A549 (cell line): ENCODE data around the gene ZNF273. TPM values are rescaled to one million over a fixed set of nuclear protein-coding genes. Genes with fewer than 3 reads are reported as not detected.
A peak's percentile ranks its signal among the peaks of the same experiment; 100 is the strongest.

Experiments used
- ATAC-seq, 2 experiments: fragments of 200-7000 bp in 1 of 2; fragments of >200 bp in 1 of 2; cut with Nextera tagmentation in 1 of 2; cut with Tn5 transposase in 1 of 2; 3 replicates each; pipeline versions ENCODE4 v1.8.0 to v1.9.1; 2018 to 2020; ENCODE audit warnings: mild to moderate bottlenecking in 1 of 2, moderate library complexity in 1 of 2
- CTCF ChIA-PET: fragments of 300-600 bp; sonication (Branson Sonifier 250); formaldehyde crosslinking; extraction: SDS; loops from one replicate; lab custom pipeline; 2021; ENCODE audit warnings: antibody characterized with exemption, inconsistent platforms; lab: Yijun Ruan, JAX
- POLR2A ChIA-PET: fragments of 350-600 bp; formaldehyde crosslinking; extraction: SDS; loops from one replicate; lab custom pipeline; 2021; ENCODE audit warnings: antibody characterized with exemption, inconsistent platforms; lab: Yijun Ruan, JAX
- DNase-seq, 2 experiments: peaks; one replicate each; pipeline versions ENCODE4 v3.0.0 to v3.0.0-alpha.2; 2011 to 2016; ENCODE audit warnings: low read depth in 1 of 2, low spot score in 1 of 2
- FAIRE-seq: peaks from 2 replicates; lab custom pipeline; 2011; peaks lifted over from hg19 to GRCh38; lab: Jason Lieb, UNC
- H3K27ac ChIP-seq, 2 experiments: fragments of >200 bp; sonication (Bioruptor Twin); formaldehyde crosslinking; 3 replicates each; pipeline ENCODE4 v1.5.1; 2016 to 2017
- H3K4me1 ChIP-seq: fragments of >200 bp; sonication (Bioruptor Twin); formaldehyde crosslinking; 3 replicates; pipeline ENCODE4 v1.6.1; 2016
- H3K4me2 ChIP-seq: fragments of >200 bp; sonication (Bioruptor Twin); formaldehyde crosslinking; 3 replicates; pipeline ENCODE4 v1.6.1; 2016
- H3K4me3 ChIP-seq: fragments of >200 bp; sonication (Bioruptor Twin); formaldehyde crosslinking; 3 replicates; pipeline ENCODE4 v1.5.1; 2016
- H3K9me3 ChIP-seq: fragments of >200 bp; sonication (Bioruptor Twin); formaldehyde crosslinking; 3 replicates; pipeline ENCODE4 v1.6.1; 2016
- EP300 ChIP-seq, 2 experiments: fragments of >200 bp; sonication (Bioruptor Twin); formaldehyde crosslinking; IDR thresholded peaks; 2 replicates in 1 of 2; 3 replicates in 1 of 2; pipeline ENCODE4 v1.6.1; 2016 to 2017
- GATA3 ChIP-seq: IDR thresholded peaks from 2 replicates; pipeline ENCODE4 v1.6.1; 2012; ENCODE audit warnings: borderline replicate concordance
- HOXA7 ChIP-seq: fragments of 250-450 bp; sonication (Bioruptor Pico); IDR thresholded peaks from 2 replicates; pipeline ENCODE4 v1.5.0; 2020; ENCODE audit warnings: mild to moderate bottlenecking, moderate library complexity
- JUNB ChIP-seq: fragments of >200 bp; sonication (Bioruptor Twin); formaldehyde crosslinking; IDR thresholded peaks from 2 replicates; pipeline ENCODE4 v1.6.1; 2016
- MAFK ChIP-seq: fragments of 450-650 bp; IDR thresholded peaks from 2 replicates; pipeline ENCODE4 v1.6.1; 2014; ENCODE audit not compliant: partially characterized antibody
- MYC ChIP-seq: IDR thresholded peaks from 2 replicates; pipeline ENCODE4 v1.6.1; 2012; ENCODE audit warnings: mild to moderate bottlenecking, inconsistent platforms, low read length, improper control_type of control experiment, borderline replicate concordance
- NPAS2 ChIP-seq: fragments of 250-450 bp; sonication (Bioruptor Pico); IDR thresholded peaks from 2 replicates; pipeline ENCODE4 v1.8.0; 2022; ENCODE audit warnings: mild to moderate bottlenecking, moderate library complexity, borderline replicate concordance
- NR3C1 ChIP-seq: fragments of >200 bp; sonication (Bioruptor Twin); formaldehyde crosslinking; IDR thresholded peaks from 3 replicates; pipeline ENCODE4 v1.6.1; 2017
- SREBF2 ChIP-seq: fragments of 450-650 bp; IDR thresholded peaks from 2 replicates; pipeline ENCODE4 v1.6.1; 2014; ENCODE audit warnings: mild to moderate bottlenecking, moderate library complexity
- TP53 ChIP-seq: fragments of 250-450 bp; sonication (Bioruptor Pico); IDR thresholded peaks from 2 replicates; pipeline ENCODE4 v1.5.0; 2021; ENCODE audit warnings: mild to moderate bottlenecking, moderate library complexity
- ZFP36 ChIP-seq: fragments of 450-650 bp; IDR thresholded peaks from 2 replicates; pipeline ENCODE4 v1.6.1; 2014; ENCODE audit warnings: borderline replicate concordance; ENCODE audit not compliant: partially characterized antibody
- WGBS: methylation state at CpG from one replicate; pipeline ENCODE4 v1.1.6; 2017; ENCODE audit errors: missing lambda C conversion rate; 5-methylcytosine and 5-hydroxymethylcytosine counted together
- polyA plus RNA-seq, 4 experiments: library from polyadenylated mRNA; depleted of rRNA in 3 of 4; stranded (reverse); fragments of >200 nt; fragmentation: RNase III in 1 of 4; extraction: RNeasy Plus Mini Kit Qiagen cat#74134 plus additional on column Dnase treatment in 1 of 4; gene quantifications; 2 replicates in 3 of 4; 3 replicates in 1 of 4; pipeline ENCODE4 v1.2.3, GENCODE V29; 2011 to 2017
- TF ChIP-seq, protein P1 (sequence below): fragments of 450-650 bp; IDR thresholded peaks from 2 replicates; pipeline ENCODE4 v1.6.1; 2014; ENCODE audit warnings: antibody characterized with exemption
- TF ChIP-seq, protein P2 (sequence below): IDR thresholded peaks from 2 replicates; pipeline ENCODE4 v1.6.1; 2012; ENCODE audit warnings: low read depth, borderline replicate concordance
- TF ChIP-seq, protein P3 (sequence below): fragments of >200 bp; sonication (Bioruptor Twin); formaldehyde crosslinking; IDR thresholded peaks from 3 replicates; pipeline ENCODE4 v1.5.1; 2016
- TF ChIP-seq, protein P4 (sequence below): fragments of 250-450 bp; sonication (Bioruptor Pico); IDR thresholded peaks from 2 replicates; pipeline ENCODE4 v1.5.0; 2021; ENCODE audit warnings: mild to moderate bottlenecking, moderate library complexity, borderline replicate concordance

ZNF273 gene
- polyA plus RNA-seq, 2 of the 4 experiments (the other 2 are of a cell fraction): 3.1 to 5.2 TPM

DNA sequence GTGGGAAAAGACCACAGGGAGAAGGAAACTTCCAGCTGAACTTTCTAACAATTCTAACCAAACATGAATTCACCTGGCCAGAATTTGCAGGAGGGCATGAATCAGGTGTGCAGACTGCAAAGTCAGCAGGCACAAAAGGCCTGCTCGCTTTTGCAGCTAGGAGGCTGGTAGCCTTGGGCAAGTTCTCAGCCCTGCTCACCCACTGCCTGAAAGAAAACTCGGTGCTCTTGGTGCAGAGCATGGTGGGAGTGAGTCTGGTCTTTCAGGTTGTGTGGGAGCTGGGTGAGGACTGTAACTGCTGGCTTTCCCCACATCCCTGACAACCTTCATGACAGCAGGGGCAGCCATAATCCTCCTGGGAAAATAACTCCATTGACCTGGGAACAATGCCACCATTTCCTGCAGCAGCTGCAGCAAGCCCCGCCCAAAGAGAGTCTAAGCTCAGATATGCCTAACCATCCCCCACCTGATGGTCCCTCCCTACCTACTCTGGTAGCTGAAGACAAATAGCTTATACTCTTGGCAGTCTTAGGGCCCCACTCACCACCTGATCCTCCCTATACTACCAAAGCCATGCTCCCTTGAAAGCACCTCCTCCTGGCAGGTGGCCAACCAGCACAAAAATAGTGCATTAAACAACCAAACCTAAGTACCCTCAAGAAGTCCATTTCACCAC lies 56.1 kb downstream of the ZNF273 start:
- no peak overlapping the region for H3K27ac ChIP-seq
- 2% methylated on average over 3 of the region's 3 CpGs for WGBS
- H3K4me2 ChIP-seq: no peak overlapping the region
- ChIA-PET POLR2A (no interaction called here), CTCF (interaction anchor here (0.8 kb wide), 1 partner anchor 348 kb away, joined by 3 read pairs; no protein-coding TSS in a partner anchor)
- H3K4me3 ChIP-seq: no peak overlapping the region
- TF ChIP-seq ZFP36 (no peak), MYC (no peak), NR3C1 (no peak), GATA3 (no peak), HOXA7 (CRISPR knock-in tag) (no peak), EP300 (IDR thresholded peaks at IDR 0.05) (no peak), NPAS2 (CRISPR knock-in tag) (no peak), JUNB (no peak)
- TF ChIP-seq, protein P1, sequence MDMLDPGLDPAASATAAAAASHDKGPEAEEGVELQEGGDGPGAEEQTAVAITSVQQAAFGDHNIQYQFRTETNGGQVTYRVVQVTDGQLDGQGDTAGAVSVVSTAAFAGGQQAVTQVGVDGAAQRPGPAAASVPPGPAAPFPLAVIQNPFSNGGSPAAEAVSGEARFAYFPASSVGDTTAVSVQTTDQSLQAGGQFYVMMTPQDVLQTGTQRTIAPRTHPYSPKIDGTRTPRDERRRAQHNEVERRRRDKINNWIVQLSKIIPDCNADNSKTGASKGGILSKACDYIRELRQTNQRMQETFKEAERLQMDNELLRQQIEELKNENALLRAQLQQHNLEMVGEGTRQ: no peak
- TF ChIP-seq, protein P2, sequence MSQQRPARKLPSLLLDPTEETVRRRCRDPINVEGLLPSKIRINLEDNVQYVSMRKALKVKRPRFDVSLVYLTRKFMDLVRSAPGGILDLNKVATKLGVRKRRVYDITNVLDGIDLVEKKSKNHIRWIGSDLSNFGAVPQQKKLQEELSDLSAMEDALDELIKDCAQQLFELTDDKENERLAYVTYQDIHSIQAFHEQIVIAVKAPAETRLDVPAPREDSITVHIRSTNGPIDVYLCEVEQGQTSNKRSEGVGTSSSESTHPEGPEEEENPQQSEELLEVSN: no peak
- ATAC-seq: no peak
- peaks cover 5% of the 10 kb centered on the region; the same call in 1 of the 3 replicates for H3K9me3 ChIP-seq
- no peak for FAIRE-seq
- H3K4me1 ChIP-seq: no peaks in the 10 kb centered on the region
- no peak for DNase-seq

DNA sequence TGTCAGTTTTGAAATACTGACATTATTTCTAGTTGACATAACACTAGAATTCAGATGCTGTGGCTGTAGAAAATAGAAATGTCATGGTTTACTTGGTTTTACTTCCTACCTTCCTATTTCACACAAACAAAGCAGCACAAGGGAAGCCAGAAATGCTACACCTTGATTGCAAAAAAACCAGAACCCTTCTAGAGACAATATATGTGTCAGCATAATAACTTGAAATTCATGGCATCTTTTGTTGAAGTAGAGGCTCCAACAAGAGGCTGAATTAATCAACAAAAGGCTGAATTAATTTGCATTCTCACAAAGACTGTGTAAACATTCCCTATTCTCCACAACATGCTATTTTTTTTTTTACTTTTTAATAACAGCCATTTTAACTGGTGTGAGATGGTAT lies 62.5 kb downstream of the ZNF273 start:
- H3K4me1 ChIP-seq: no peaks in the 10 kb centered on the region
- ATAC-seq (no peak), FAIRE-seq (no peak), DNase-seq (no peak)
- no peaks in the 10 kb centered on the region; the same call in 2 of the 3 replicates for H3K9me3 ChIP-seq
- ChIA-PET CTCF (interaction anchor here (0.6 kb wide), 1 partner anchor 106 kb away, joined by 6 read pairs; no protein-coding TSS in a partner anchor), POLR2A (no interaction called here)
- H3K4me2 ChIP-seq: no peak overlapping the region
- TF ChIP-seq, protein P3, sequence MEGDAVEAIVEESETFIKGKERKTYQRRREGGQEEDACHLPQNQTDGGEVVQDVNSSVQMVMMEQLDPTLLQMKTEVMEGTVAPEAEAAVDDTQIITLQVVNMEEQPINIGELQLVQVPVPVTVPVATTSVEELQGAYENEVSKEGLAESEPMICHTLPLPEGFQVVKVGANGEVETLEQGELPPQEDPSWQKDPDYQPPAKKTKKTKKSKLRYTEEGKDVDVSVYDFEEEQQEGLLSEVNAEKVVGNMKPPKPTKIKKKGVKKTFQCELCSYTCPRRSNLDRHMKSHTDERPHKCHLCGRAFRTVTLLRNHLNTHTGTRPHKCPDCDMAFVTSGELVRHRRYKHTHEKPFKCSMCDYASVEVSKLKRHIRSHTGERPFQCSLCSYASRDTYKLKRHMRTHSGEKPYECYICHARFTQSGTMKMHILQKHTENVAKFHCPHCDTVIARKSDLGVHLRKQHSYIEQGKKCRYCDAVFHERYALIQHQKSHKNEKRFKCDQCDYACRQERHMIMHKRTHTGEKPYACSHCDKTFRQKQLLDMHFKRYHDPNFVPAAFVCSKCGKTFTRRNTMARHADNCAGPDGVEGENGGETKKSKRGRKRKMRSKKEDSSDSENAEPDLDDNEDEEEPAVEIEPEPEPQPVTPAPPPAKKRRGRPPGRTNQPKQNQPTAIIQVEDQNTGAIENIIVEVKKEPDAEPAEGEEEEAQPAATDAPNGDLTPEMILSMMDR: no peak
- TF ChIP-seq MAFK: peak; percentile 6
- TF ChIP-seq SREBF2: no peak
- TF ChIP-seq, protein P4, sequence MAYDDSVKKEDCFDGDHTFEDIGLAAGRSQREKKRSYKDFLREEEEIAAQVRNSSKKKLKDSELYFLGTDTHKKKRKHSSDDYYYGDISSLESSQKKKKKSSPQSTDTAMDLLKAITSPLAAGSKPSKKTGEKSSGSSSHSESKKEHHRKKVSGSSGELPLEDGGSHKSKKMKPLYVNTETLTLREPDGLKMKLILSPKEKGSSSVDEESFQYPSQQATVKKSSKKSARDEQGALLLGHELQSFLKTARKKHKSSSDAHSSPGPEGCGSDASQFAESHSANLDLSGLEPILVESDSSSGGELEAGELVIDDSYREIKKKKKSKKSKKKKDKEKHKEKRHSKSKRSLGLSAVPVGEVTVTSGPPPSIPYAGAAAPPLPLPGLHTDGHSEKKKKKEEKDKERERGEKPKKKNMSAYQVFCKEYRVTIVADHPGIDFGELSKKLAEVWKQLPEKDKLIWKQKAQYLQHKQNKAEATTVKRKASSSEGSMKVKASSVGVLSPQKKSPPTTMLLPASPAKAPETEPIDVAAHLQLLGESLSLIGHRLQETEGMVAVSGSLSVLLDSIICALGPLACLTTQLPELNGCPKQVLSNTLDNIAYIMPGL (CRISPR knock-in tag): no peak
- TF ChIP-seq TP53: no peak
- TF ChIP-seq, protein P1: no peak
- H3K4me3 ChIP-seq: no peak overlapping the region
- H3K27ac ChIP-seq: no peak overlapping the region
